Upper lobe of left lung (tissue), 4 donors: Measurements from ENCODE around the gene CDH22.

Experiments
- CTCF ChIP-seq, 6 experiments: fragments of 450-650 bp in 4 of 6; fragments of 200-600 bp in 2 of 6; sonication (generic) in 2 of 6; IDR thresholded peaks; one replicate each; pipeline ENCODE4 v1.5.1; 2016 to 2019; ENCODE audit warnings: antibody characterized with exemption in 6 of 6
- EP300 ChIP-seq, 4 donors: sonication (generic); formaldehyde crosslinking; IDR thresholded peaks; one replicate each; pipeline ENCODE4 v1.5.1; 2017; ENCODE audit warnings: antibody characterized with exemption in 4 of 4, control low read depth in 2 of 4
- POLR2A ChIP-seq, 4 donors: fragments of 450-650 bp; IDR thresholded peaks; one replicate each; pipeline ENCODE4 v1.5.1; 2016 to 2017; ENCODE audit warnings: antibody characterized with exemption in 4 of 4, mild to moderate bottlenecking in 2 of 4
- POLR2AphosphoS5 ChIP-seq, 2 donors: sonication (generic); formaldehyde crosslinking; IDR thresholded peaks; one replicate each; pipeline ENCODE4 v1.5.1; 2017; ENCODE audit warnings: antibody characterized with exemption in 2 of 2

- TF ChIP-seq CTCF (IDR thresholded peaks at IDR 0.05), result no peak
- no peak for TF ChIP-seq EP300 (IDR thresholded peaks at IDR 0.05)
- no peak for TF ChIP-seq POLR2AphosphoS5 (IDR thresholded peaks at IDR 0.05)
- no peak for TF ChIP-seq POLR2A (IDR thresholded peaks at IDR 0.05)
These were observed 18.9 kb downstream of the CDH22 start for GRCh38 chr20:46289432-46289831.
